Breast epithelium (tissue), 4 donors: ENCODE data around the gene NMU. TPM values are rescaled to one million over a fixed set of nuclear protein-coding genes. Genes with fewer than 3 reads are reported as not detected.

ENCODE experiments used
- DNase-seq, 2 donors: peaks; one replicate each; pipeline ENCODE4 v3.0.0-alpha.2; 2019; ENCODE audit warnings: low spot score in 2 of 2
- H3K27ac ChIP-seq, 2 donors: fragments of 200-600 bp; sonication (generic) in 1 of 2; one replicate each; pipeline ENCODE4 v1.5.1; 2016 to 2019; ENCODE audit warnings: mild to moderate bottlenecking in 1 of 2
- H3K27me3 ChIP-seq, 2 donors: fragments of 200-600 bp; sonication (generic) in 1 of 2; one replicate each; pipeline versions ENCODE4 v1.5.1 to v1.6.0; 2017 to 2019; ENCODE audit warnings: control low read depth in 1 of 2, mild to moderate bottlenecking in 1 of 2
- H3K36me3 ChIP-seq: fragments of 200-600 bp; one replicate; pipeline ENCODE4 v1.5.1; 2019
- H3K4me1 ChIP-seq, 2 donors: fragments of 200-600 bp; sonication (generic); one replicate each; pipeline ENCODE4 v1.5.1; 2016 to 2019; ENCODE audit warnings: control low read depth in 1 of 2
- H3K4me3 ChIP-seq, 3 donors: fragments of 200-600 bp; sonication (generic); 1 replicate in 2 of 3; 2 replicates in 1 of 3; pipeline ENCODE4 v1.5.1; 2016 to 2019; ENCODE audit warnings: mild to moderate bottlenecking in 3 of 3, moderate library complexity in 2 of 3
- H3K9me3 ChIP-seq, 2 donors: fragments of 200-600 bp; sonication (generic) in 1 of 2; one replicate each; pipeline ENCODE4 v1.5.1; 2016 to 2019; ENCODE audit warnings: control low read depth in 1 of 2
- POLR2A ChIP-seq: fragments of 450-650 bp; IDR thresholded peaks from one replicate; pipeline ENCODE4 v1.6.1; 2016; ENCODE audit warnings: antibody characterized with exemption, mild to moderate bottlenecking, moderate library complexity
- POLR2AphosphoS5 ChIP-seq, 3 donors: sonication (generic); formaldehyde crosslinking; IDR thresholded peaks; one replicate each; pipeline ENCODE4 v1.6.1; 2017; ENCODE audit warnings: antibody characterized with exemption in 3 of 3
- intact Hi-C: fragments of 100-400 bp; cut with DNase I; formaldehyde crosslinking; loops from one replicate; pipeline ENCODE4 v1.15.1; 2023; ENCODE audit warnings: low total_unique reads
- total RNA-seq, 3 donors: library from RNA; depleted of rRNA; stranded (reverse); fragments of >200 nt; gene quantifications; one replicate each; pipeline ENCODE4 v1.1.0, GENCODE V29; 2016
- TF ChIP-seq, protein P1 (sequence below), 3 donors: fragments of 450-650 bp; IDR thresholded peaks; one replicate each; pipeline ENCODE4 v1.5.1; 2016 to 2017; ENCODE audit warnings: antibody characterized with exemption in 3 of 3, mild to moderate bottlenecking in 3 of 3, moderate library complexity in 3 of 3

The NMU gene
- total RNA-seq, 3 donors from 2014 or later, result not detected

DNA sequence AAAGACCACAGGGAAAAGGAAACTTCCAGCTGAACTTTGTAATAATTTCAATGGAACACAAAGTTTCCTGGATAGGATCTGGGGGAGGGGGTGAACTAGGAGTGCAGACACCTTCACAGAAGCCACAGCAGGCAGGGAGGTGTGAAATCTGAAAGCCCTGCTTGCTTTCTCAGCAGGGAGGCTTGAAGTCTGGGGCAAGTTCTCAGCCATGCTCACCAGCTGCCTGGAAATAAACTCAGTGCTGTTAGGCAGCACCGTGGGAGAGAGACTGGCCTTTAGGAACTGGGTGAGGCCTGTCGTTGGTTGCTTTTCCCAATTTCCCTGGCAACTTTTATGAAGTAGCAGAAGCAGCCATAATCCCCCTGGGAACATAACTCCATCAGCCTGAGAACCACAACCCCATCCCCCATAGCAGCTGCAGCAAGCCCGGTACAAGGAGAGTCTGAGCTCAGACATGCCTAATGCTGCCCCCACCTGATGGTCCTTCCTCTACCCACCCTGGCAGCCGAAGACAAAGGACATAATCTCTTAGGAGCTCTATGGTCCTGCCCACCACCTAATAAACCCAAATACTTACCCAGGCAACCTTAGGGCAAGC is 39.2 kb upstream of the NMU start:
- Histone ChIP-seq H3K4me3 (no peak overlapping the region), H3K4me1 (no peaks in the 10 kb centered on the region), H3K9me3 (peaks cover 0 to 8% of the 10 kb centered on the region in 2 donors), H3K36me3 (no peaks in the 10 kb centered on the region), H3K27me3 (no peaks in the 10 kb centered on the region), H3K27ac (no peak overlapping the region)
- TF ChIP-seq POLR2A (no peak), POLR2AphosphoS5 (IDR thresholded peaks at IDR 0.05) (no peak)
- TF ChIP-seq, protein P1, sequence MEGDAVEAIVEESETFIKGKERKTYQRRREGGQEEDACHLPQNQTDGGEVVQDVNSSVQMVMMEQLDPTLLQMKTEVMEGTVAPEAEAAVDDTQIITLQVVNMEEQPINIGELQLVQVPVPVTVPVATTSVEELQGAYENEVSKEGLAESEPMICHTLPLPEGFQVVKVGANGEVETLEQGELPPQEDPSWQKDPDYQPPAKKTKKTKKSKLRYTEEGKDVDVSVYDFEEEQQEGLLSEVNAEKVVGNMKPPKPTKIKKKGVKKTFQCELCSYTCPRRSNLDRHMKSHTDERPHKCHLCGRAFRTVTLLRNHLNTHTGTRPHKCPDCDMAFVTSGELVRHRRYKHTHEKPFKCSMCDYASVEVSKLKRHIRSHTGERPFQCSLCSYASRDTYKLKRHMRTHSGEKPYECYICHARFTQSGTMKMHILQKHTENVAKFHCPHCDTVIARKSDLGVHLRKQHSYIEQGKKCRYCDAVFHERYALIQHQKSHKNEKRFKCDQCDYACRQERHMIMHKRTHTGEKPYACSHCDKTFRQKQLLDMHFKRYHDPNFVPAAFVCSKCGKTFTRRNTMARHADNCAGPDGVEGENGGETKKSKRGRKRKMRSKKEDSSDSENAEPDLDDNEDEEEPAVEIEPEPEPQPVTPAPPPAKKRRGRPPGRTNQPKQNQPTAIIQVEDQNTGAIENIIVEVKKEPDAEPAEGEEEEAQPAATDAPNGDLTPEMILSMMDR (IDR thresholded peaks at IDR 0.05), result no peak
- intact Hi-C loops, result no loop called here
- no peak for DNase-seq

DNA sequence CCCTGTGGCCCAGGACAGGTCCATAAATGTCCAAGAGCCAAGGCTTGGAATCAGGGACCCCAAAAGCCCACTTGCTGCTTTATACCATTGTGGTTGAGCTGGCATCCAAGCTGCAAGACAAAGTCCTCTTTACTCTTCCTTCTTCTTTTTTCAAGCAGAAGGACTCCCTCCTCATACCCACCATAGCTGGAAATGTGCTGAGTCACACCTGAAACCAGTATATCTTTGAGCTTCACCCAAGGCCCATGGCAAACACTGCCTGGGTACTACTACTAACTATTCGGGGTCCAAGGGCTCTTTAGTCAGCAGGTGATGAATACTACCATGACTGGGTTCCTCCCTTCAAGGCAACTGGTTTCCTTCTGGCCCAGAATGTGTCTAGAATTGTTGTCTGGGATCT is 37.3 kb upstream of the NMU start:
- H3K4me3 ChIP-seq, result no peak overlapping the region
- no peaks in the 10 kb centered on the region for H3K27me3 ChIP-seq
- TF ChIP-seq, protein P1 (IDR thresholded peaks at IDR 0.05), result no peak
- TF ChIP-seq POLR2AphosphoS5 (IDR thresholded peaks at IDR 0.05) (no peak), POLR2A (no peak)
- DNase-seq, result no peak
- no peaks in the 10 kb centered on the region for H3K36me3 ChIP-seq
- H3K4me1 ChIP-seq, result no peaks in the 10 kb centered on the region
- intact Hi-C loops, result no loop called here
- H3K9me3 ChIP-seq, result peaks cover 0 to 8% of the 10 kb centered on the region in 2 donors
- no peak overlapping the region for H3K27ac ChIP-seq

DNA sequence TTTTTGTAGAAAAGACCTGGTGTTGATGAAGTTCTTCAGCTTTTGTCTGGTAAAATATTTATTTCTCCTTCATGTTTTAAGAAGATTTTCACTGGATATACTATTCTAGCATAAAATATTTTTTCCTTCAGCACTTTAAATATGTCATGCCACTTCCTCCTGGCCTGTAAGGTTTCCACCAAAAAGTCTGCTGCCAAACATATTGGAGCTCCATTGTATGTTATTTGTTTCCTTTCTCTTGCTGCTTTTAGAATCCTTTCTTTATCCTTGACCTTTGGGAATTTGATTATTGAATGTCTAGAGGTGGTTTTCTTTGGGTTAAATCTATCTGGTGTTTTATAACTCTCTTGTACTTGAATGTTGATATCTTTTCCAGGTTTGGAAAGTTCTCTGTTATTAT is 35.6 kb upstream of the NMU start:
- H3K9me3 ChIP-seq, result peaks cover 0 to 8% of the 10 kb centered on the region in 2 donors
- H3K4me3 ChIP-seq, result no peak overlapping the region
- H3K36me3 ChIP-seq, result no peaks in the 10 kb centered on the region
- TF ChIP-seq, protein P1 (IDR thresholded peaks at IDR 0.05), result no peak
- no peak for TF ChIP-seq POLR2AphosphoS5 (IDR thresholded peaks at IDR 0.05)
- no peak for TF ChIP-seq POLR2A
- no peak for DNase-seq
- no peaks in the 10 kb centered on the region for H3K27me3 ChIP-seq
- intact Hi-C loops, result no loop called here
- no peaks in the 10 kb centered on the region for H3K4me1 ChIP-seq
- H3K27ac ChIP-seq, result no peak overlapping the region

DNA sequence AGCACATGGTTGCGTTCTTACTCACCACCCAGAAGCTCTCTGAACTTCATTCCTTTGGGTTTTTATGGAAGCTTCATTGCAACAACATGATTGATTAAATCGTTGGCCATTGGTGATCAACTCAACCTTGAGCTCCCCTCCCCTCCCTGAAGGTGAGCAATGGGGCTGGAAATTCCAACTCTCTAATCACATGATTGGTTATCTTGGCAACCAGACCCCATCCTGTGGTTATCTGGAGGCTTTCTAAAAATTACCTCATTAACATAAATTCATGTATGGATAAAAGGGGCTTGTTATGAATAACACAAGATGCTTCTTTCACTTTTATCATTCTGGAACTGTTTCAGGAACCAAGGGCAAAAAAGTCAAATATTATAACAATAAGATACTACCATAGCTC is 34.6 kb upstream of the NMU start:
- Histone ChIP-seq H3K27me3 (no peaks in the 10 kb centered on the region), H3K4me3 (no peak overlapping the region), H3K27ac (no peak overlapping the region), H3K36me3 (no peaks in the 10 kb centered on the region), H3K9me3 (peaks cover 0 to 8% of the 10 kb centered on the region in 2 donors), H3K4me1 (no peaks in the 10 kb centered on the region)
- intact Hi-C loops, result no loop called here
- no peak for DNase-seq
- TF ChIP-seq POLR2A (no peak), POLR2AphosphoS5 (IDR thresholded peaks at IDR 0.05) (no peak)
- TF ChIP-seq, protein P1 (IDR thresholded peaks at IDR 0.05), result no peak

DNA sequence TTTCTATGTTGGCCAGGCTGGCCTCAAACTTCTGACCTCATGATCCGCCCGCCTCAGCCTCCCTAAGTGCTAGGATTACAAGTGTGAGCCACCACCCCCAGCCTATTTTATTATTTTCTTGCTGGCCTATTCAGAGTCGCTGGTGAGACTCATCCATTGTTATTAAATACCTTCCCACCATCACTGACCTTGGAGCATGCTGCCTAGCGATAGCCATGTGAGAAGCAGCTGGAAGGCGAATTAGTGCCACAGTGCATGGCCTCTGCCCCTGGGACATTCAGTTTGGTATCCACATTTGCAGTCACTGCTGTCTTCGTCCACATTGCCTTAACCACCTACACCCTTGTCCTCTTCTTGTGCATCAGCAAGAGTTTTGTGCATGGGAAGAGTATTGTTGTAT is 32.4 kb upstream of the NMU start:
- H3K27me3 ChIP-seq, result no peaks in the 10 kb centered on the region
- H3K36me3 ChIP-seq, result no peaks in the 10 kb centered on the region
- H3K4me1 ChIP-seq, result no peaks in the 10 kb centered on the region
- intact Hi-C loops, result no loop called here
- DNase-seq, result no peak
- no peak overlapping the region for H3K27ac ChIP-seq
- H3K4me3 ChIP-seq, result no peak overlapping the region
- H3K9me3 ChIP-seq, result peaks cover 0 to 8% of the 10 kb centered on the region in 2 donors
- TF ChIP-seq, protein P1 (IDR thresholded peaks at IDR 0.05), result no peak
- TF ChIP-seq POLR2A (no peak), POLR2AphosphoS5 (IDR thresholded peaks at IDR 0.05) (no peak)
